Mucosa of descending colon (tissue), 3 donors: Measurements from ENCODE around the gene SLC25A24. TPM values are rescaled to one million over a fixed set of nuclear protein-coding genes. Genes with fewer than 3 reads are reported as not detected.

ENCODE experiments used
- ATAC-seq: fragments of 200-7000 bp; cut with Tn5 transposase; one replicate; pipeline ENCODE4 v1.9.1; 2020; ENCODE audit warnings: mild to moderate bottlenecking, moderate library complexity
- DNase-seq, 3 donors: peaks; one replicate each; pipeline ENCODE4 v3.0.0-alpha.2; 2020
- H3K36me3 ChIP-seq: fragments of 200-600 bp; one replicate; pipeline ENCODE4 v1.8.0; 2021; ENCODE audit warnings: low read depth, mild to moderate bottlenecking
- H3K4me1 ChIP-seq: fragments of 200-600 bp; one replicate; pipeline ENCODE4 v1.8.0; 2021; ENCODE audit warnings: low read depth, mild to moderate bottlenecking
- H3K4me3 ChIP-seq: fragments of 200-600 bp; one replicate; pipeline ENCODE4 v1.8.0; 2021; ENCODE audit warnings: mild to moderate bottlenecking
- H3K9me3 ChIP-seq: fragments of 200-600 bp; one replicate; pipeline ENCODE4 v1.8.0; 2021; ENCODE audit warnings: mild to moderate bottlenecking
- intact Hi-C, 2 donors: fragments of 100-400 bp; cut with DNase I in 1 of 2; cut with micrococcal nuclease in 1 of 2; formaldehyde crosslinking; loops; one replicate each; pipeline versions ENCODE4 v1.11.0 to v1.11.1; 2022; cut with DNase I, micrococcal nuclease
- total RNA-seq, 3 donors: library from RNA; stranded (reverse); fragmentation: NEBNext Ultra II Directional in 2 of 3; extraction: Animal tissue kit (Norgen Biotek cat#: 25700) in 2 of 3; gene quantifications; one replicate each; pipeline versions ENCODE4 v1.2.1 to v1.2.4, GENCODE V29; 2021 to 2023
- TF ChIP-seq, protein P1 (sequence below): fragments of 200-600 bp; IDR thresholded peaks from one replicate; pipeline ENCODE4 v1.8.0; 2022; ENCODE audit warnings: antibody characterized with exemption, mild to moderate bottlenecking
- donor health status: DM: no; HTN: no; CAD: no; lungs with moderate emphysema.
- donor health status: DM: no; HTN: no; CAD: no.
- donor health status: DM: no; HTN: yes; CAD: no.

Gene SLC25A24
- total RNA-seq, 3 donors from 2014 or later = 38.1 to 81.2 (median 66.7) TPM

GRCh38 chr1:108106775-108107174 is 93.4 kb downstream of the SLC25A24 start:
- no peak overlapping the region for H3K4me3 ChIP-seq
- DNase-seq (no peak), ATAC-seq (no peak)
- H3K36me3 ChIP-seq = no peaks in the 10 kb centered on the region
- H3K4me1 ChIP-seq = no peaks in the 10 kb centered on the region
- TF ChIP-seq, protein P1, sequence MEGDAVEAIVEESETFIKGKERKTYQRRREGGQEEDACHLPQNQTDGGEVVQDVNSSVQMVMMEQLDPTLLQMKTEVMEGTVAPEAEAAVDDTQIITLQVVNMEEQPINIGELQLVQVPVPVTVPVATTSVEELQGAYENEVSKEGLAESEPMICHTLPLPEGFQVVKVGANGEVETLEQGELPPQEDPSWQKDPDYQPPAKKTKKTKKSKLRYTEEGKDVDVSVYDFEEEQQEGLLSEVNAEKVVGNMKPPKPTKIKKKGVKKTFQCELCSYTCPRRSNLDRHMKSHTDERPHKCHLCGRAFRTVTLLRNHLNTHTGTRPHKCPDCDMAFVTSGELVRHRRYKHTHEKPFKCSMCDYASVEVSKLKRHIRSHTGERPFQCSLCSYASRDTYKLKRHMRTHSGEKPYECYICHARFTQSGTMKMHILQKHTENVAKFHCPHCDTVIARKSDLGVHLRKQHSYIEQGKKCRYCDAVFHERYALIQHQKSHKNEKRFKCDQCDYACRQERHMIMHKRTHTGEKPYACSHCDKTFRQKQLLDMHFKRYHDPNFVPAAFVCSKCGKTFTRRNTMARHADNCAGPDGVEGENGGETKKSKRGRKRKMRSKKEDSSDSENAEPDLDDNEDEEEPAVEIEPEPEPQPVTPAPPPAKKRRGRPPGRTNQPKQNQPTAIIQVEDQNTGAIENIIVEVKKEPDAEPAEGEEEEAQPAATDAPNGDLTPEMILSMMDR = no peak
- intact Hi-C loops = no loop called here
- peaks cover 2% of the 10 kb centered on the region for H3K9me3 ChIP-seq

DNA sequence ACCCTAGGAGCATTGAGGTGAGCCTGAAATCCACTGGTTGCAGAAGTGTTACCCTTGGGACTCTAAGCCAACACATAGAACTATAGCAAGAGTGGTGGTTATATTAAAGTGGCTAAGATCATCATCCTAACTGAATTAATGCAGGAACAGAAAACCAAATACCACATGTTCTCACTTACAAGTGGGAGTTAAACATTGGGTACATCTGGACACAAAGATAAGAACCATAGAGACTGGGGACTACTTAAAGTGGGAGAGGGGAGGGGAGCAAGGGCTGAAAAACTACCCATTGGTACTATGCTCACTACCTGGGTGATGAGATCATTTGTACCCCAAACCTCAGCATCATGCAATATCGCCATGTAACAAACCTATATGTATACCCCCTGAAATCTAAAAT is 100.0 kb downstream of the SLC25A24 start:
- DNase-seq (no peak), ATAC-seq (no peak)
- Histone ChIP-seq H3K4me1 (no peaks in the 10 kb centered on the region), H3K4me3 (no peak overlapping the region), H3K36me3 (no peaks in the 10 kb centered on the region), H3K9me3 (no peaks in the 10 kb centered on the region)
- TF ChIP-seq, protein P1 = no peak
- intact Hi-C loops = no loop called here

DNA sequence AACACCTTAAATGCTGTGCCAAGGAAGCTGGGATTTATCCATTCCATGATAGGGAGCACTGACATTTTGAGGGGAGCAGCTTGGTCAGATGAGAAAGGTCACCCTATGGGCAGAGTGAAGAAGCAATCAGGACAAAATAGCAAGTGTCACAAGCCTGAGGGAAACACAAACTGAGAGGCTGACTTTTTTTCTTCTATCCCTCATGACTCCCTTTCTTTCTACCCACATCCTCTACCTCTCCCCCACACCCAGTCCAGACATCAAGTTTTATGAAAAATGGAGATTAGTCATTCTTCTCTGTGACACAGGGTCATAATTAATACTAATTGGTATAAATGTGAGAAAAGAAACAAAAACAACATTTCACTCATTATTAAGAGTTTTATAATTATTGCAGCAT is 103.1 kb downstream of the SLC25A24 start:
- intact Hi-C loops = no loop called here
- no peak overlapping the region for H3K4me3 ChIP-seq
- DNase-seq (no peak), ATAC-seq (no peak)
- H3K9me3 ChIP-seq = no peaks in the 10 kb centered on the region
- TF ChIP-seq, protein P1 = no peak
- H3K4me1 ChIP-seq = no peaks in the 10 kb centered on the region
- H3K36me3 ChIP-seq = no peaks in the 10 kb centered on the region

DNA sequence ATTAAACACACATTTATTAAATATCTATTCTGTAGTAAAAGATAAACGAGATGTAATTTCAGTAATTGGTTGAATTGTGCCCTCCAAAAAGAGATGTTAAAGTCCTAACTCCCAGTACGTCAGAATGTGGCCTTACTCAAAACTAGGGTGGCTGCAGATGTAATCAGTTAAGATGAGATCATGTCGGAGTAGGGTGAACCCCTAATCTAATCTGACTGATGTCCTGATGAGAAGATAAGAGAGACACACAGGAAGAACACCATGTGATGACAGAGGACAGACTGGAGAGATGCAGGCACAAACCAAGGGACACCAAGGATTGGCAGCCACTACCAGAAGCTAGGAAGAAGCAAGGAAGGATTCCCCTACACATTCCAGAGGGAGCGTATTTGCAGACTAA is 104.1 kb downstream of the SLC25A24 start:
- Histone ChIP-seq H3K4me3 (no peak overlapping the region), H3K36me3 (no peaks in the 10 kb centered on the region), H3K9me3 (no peaks in the 10 kb centered on the region), H3K4me1 (no peaks in the 10 kb centered on the region)
- ATAC-seq (no peak), DNase-seq (no peak)
- intact Hi-C loops = no loop called here
- TF ChIP-seq, protein P1 = no peak

GRCh38 chr1:108089477-108089876 is 110.7 kb downstream of the SLC25A24 start:
- Histone ChIP-seq H3K4me3 (no peak overlapping the region), H3K9me3 (no peaks in the 10 kb centered on the region), H3K4me1 (no peaks in the 10 kb centered on the region), H3K36me3 (no peaks in the 10 kb centered on the region)
- intact Hi-C loops = no loop called here
- ATAC-seq (no peak), DNase-seq (no peak)
- TF ChIP-seq, protein P1 = no peak

- TF ChIP-seq, protein P1 = no peak
- Histone ChIP-seq H3K4me1 (no peaks in the 10 kb centered on the region), H3K9me3 (no peaks in the 10 kb centered on the region), H3K4me3 (no peak overlapping the region), H3K36me3 (no peaks in the 10 kb centered on the region)
- ATAC-seq (no peak), DNase-seq (no peak)
- intact Hi-C loops = no loop called here
Observed at GRCh38 chr1:108085628-108086027, 114.5 kb downstream of the SLC25A24 start.
